ENCODE results near the gene SELE.

The SELE gene

GRCh38 chr1:169680377-169681019, 53.4 kb downstream of the SELE start (continued):
- TF ChIP-seq ZNF138 (tag by site-specific recombination; IDR thresholded peaks at IDR 0.05; ENCODE audit: borderline replicate concordance) (no peak), ZNF777 (tag by site-specific recombination; IDR thresholded peaks at IDR 0.05; ENCODE audit: borderline replicate concordance) (no peak), KLF9 (tag by site-specific recombination; IDR thresholded peaks at IDR 0.05; ENCODE audit: low read depth) (no peak), ZNF544 (tag by site-specific recombination; IDR thresholded peaks at IDR 0.05) (no peak), ZNF354C (tag by site-specific recombination; IDR thresholded peaks at IDR 0.05; ENCODE audit: borderline replicate concordance, low read depth) (no peak), ZNF555 (tag by site-specific recombination; conservative IDR thresholded peaks at IDR 0.05) (no peak)

- H3K4me3 ChIP-seq (ENCODE audit: low read depth, low read length): no peak overlapping the region
- H3K36me3 ChIP-seq (ENCODE audit: control insufficient read depth in 2 of 2, insufficient read depth in 1 of 2, low read length in 2 of 2): no peaks in the 10 kb centered on the region
- H3K4me1 ChIP-seq (ENCODE audit: control insufficient read depth, insufficient read depth, low read length): no peaks in the 10 kb centered on the region; the same call in 1 of the 2 replicates
- H3K27ac ChIP-seq (ENCODE audit: extremely low read depth, low read depth, low read length): no peak overlapping the region
- no peaks in the 10 kb centered on the region for H3K9me3 ChIP-seq (ENCODE audit: control insufficient read depth, insufficient read depth, low read depth, low read length)
- TF ChIP-seq OVOL3 (tag by site-specific recombination; IDR thresholded peaks at IDR 0.05) (no peak), ZNF560 (tag by site-specific recombination; IDR thresholded peaks at IDR 0.05; ENCODE audit: borderline replicate concordance) (no peak), ZSCAN16 (tag by site-specific recombination; IDR thresholded peaks at IDR 0.05) (no peak), ZNF544 (tag by site-specific recombination; IDR thresholded peaks at IDR 0.05) (no peak), ZNF394 (tag by site-specific recombination; IDR thresholded peaks at IDR 0.05; ENCODE audit: borderline replicate concordance) (no peak), WT1 (tag by site-specific recombination; IDR thresholded peaks at IDR 0.05) (no peak), ZNF48 (tag by site-specific recombination; IDR thresholded peaks at IDR 0.05) (no peak), GLIS1 (tag by site-specific recombination; IDR thresholded peaks at IDR 0.05) (no peak), ZNF202 (tag by site-specific recombination; IDR thresholded peaks at IDR 0.05; ENCODE audit: borderline replicate concordance) (no peak), ZBTB8A (tag by site-specific recombination; IDR thresholded peaks at IDR 0.05) (no peak), ZNF791 (tag by site-specific recombination; IDR thresholded peaks at IDR 0.05) (no peak), ZNF133 (tag by site-specific recombination; IDR thresholded peaks at IDR 0.05) (no peak), HOXA7 (CRISPR knock-in tag; IDR thresholded peaks at IDR 0.05; ENCODE audit: borderline replicate concordance) (no peak), ZIC2 (tag by site-specific recombination; IDR thresholded peaks at IDR 0.05) (no peak)
- ChIA-PET CTCF (no interaction called here), POLR2A (no interaction called here)
Observed at GRCh38 chr1:169679692-169680091, 54.2 kb downstream of the SELE start.

- no peaks in the 10 kb centered on the region; the same call in 1 of the 2 replicates for H3K4me1 ChIP-seq (ENCODE audit: control insufficient read depth, insufficient read depth, low read length)
- no peak overlapping the region for H3K4me3 ChIP-seq (ENCODE audit: low read depth, low read length)
- no peaks in the 10 kb centered on the region for H3K9me3 ChIP-seq (ENCODE audit: control insufficient read depth, insufficient read depth, low read depth, low read length)
- no peak overlapping the region for H3K27ac ChIP-seq (ENCODE audit: extremely low read depth, low read depth, low read length)
- CTCF ChIA-PET: no interaction called here
- H3K36me3 ChIP-seq (ENCODE audit: control insufficient read depth in 2 of 2, insufficient read depth in 1 of 2, low read length in 2 of 2): no peaks in the 10 kb centered on the region
- TF ChIP-seq ZNF10 (tag by site-specific recombination; IDR thresholded peaks at IDR 0.05) (no peak), ZNF692 (tag by site-specific recombination; IDR thresholded peaks at IDR 0.05) (no peak), ZBTB48 (tag by site-specific recombination; IDR thresholded peaks at IDR 0.05) (no peak), MZF1 (tag by site-specific recombination; IDR thresholded peaks at IDR 0.05; ENCODE audit: borderline replicate concordance) (no peak), ZNF610 (tag by site-specific recombination; IDR thresholded peaks at IDR 0.05; ENCODE audit: borderline replicate concordance) (no peak), ZNF140 (tag by site-specific recombination; IDR thresholded peaks at IDR 0.05) (no peak), ZNF596 (tag by site-specific recombination; IDR thresholded peaks at IDR 0.05) (no peak), ZNF184 (tag by site-specific recombination; IDR thresholded peaks at IDR 0.05) (no peak)
- POLR2A ChIA-PET: no interaction called here
Observed at GRCh38 chr1:169676001-169676400, 57.9 kb downstream of the SELE start.
